H1 (cell line): ENCODE data around the gene PDGFB. TPM values are rescaled to one million over a fixed set of nuclear protein-coding genes. Genes with fewer than 3 reads are reported as not detected.

Experiments
- CTCF ChIA-PET: fragments of 300-600 bp; sonication (Branson Sonifier 250); formaldehyde crosslinking; loops from one replicate; lab custom pipeline; 2021; ENCODE audit not compliant: partially characterized antibody; lab: Charles Lee
- POLR2A ChIA-PET: fragments of 300-600 bp; sonication (Branson Sonifier 250); formaldehyde crosslinking; loops from one replicate; lab custom pipeline; 2021; ENCODE audit warnings: inconsistent platforms; ENCODE audit not compliant: partially characterized antibody; lab: Charles Lee
- DNase-seq, 2 experiments: peaks; one replicate each; pipeline versions ENCODE4 v3.0.0 to v3.0.0-alpha.2; 2010 to 2022; ENCODE audit warnings: low spot score in 2 of 2, low read depth in 1 of 2, mixed read lengths in 1 of 2
- FAIRE-seq: peaks from 2 replicates; lab custom pipeline; 2011; peaks lifted over from hg19 to GRCh38; lab: Jason Lieb, UNC
- H2AFZ ChIP-seq: 2 replicates; pipeline ENCODE4 v1.8.1; 2012; ENCODE audit warnings: low read length, inconsistent platforms
- H2AK5ac ChIP-seq: 2 replicates; pipeline ENCODE4 v1.6.1; 2013; ENCODE audit warnings: low read depth, low read length
- H2BK120ac ChIP-seq: replicated peaks from 2 replicates; pipeline ENCODE3; 2013; ENCODE audit warnings: low read depth, low read length, inconsistent platforms
- H2BK12ac ChIP-seq: 2 replicates; pipeline ENCODE4 v1.6.1; 2013; ENCODE audit warnings: low read depth, low read length
- H2BK15ac ChIP-seq: 2 replicates; pipeline ENCODE4 v1.6.1; 2013; ENCODE audit warnings: low read length
- H2BK20ac ChIP-seq: 2 replicates; pipeline ENCODE4 v1.6.1; 2013; ENCODE audit warnings: low read length
- H2BK5ac ChIP-seq: 2 replicates; pipeline ENCODE4 v1.6.1; 2013; ENCODE audit warnings: low read depth, low read length
- H3K14ac ChIP-seq: 2 replicates; pipeline ENCODE4 v1.6.1; 2013; ENCODE audit warnings: inconsistent platforms; ENCODE audit not compliant: insufficient read length
- H3K18ac ChIP-seq: 2 replicates; pipeline ENCODE4 v1.6.1; 2013; ENCODE audit warnings: low read length; ENCODE audit errors: extremely low read depth
- H3K23ac ChIP-seq: 2 replicates; pipeline ENCODE4 v1.6.1; 2013; ENCODE audit warnings: inconsistent platforms; ENCODE audit not compliant: insufficient read length
- H3K23me2 ChIP-seq: 2 replicates; pipeline ENCODE4 v1.6.1; 2013; ENCODE audit warnings: low read depth, low read length
- H3K27ac ChIP-seq: 2 replicates; pipeline ENCODE4 v1.6.1; 2011; ENCODE audit warnings: low read depth, low read length, inconsistent platforms
- H3K27me3 ChIP-seq, 4 experiments: replicated peaks in 1 of 4; 1 replicate in 1 of 4; 2 replicates in 3 of 4; pipeline versions ENCODE4 v1.6.1 to v1.8.1; 2011 to 2013; ENCODE audit warnings: low read length in 3 of 4, mild to moderate bottlenecking in 3 of 4, inconsistent platforms in 2 of 4, mixed read lengths in 2 of 4, moderate library complexity in 1 of 4; ENCODE audit not compliant: control insufficient read depth in 3 of 4, insufficient read depth in 3 of 4; ENCODE audit errors: extremely low read depth in 1 of 4
- H3K36me3 ChIP-seq, 4 experiments: 2 replicates each; pipeline versions ENCODE4 v1.6.1 to v1.8.1; 2011 to 2013; ENCODE audit warnings: mild to moderate bottlenecking in 4 of 4, low read length in 3 of 4, moderate library complexity in 2 of 4, control low read depth in 1 of 4, inconsistent platforms in 1 of 4; ENCODE audit not compliant: insufficient read depth in 4 of 4, control insufficient read depth in 2 of 4
- H3K4ac ChIP-seq: replicated peaks from 2 replicates; pipeline ENCODE3; 2013; ENCODE audit warnings: low read length, low read depth, mixed read lengths, inconsistent platforms; ENCODE audit not compliant: insufficient read length
- H3K4me1 ChIP-seq, 4 experiments: replicated peaks in 1 of 4; 1 replicate in 1 of 4; 2 replicates in 3 of 4; pipeline versions ENCODE4 v1.6.1 to v1.8.1; 2011 to 2013; ENCODE audit warnings: low read length in 3 of 4, inconsistent platforms in 2 of 4, mixed read lengths in 1 of 4; ENCODE audit not compliant: insufficient read depth in 4 of 4, control insufficient read depth in 3 of 4
- H3K4me2 ChIP-seq, 2 experiments: 2 replicates each; pipeline versions ENCODE4 v1.6.1 to v1.8.1; 2011 to 2013; ENCODE audit warnings: low read depth in 2 of 2, low read length in 2 of 2, control low read depth in 1 of 2, inconsistent platforms in 1 of 2, mild to moderate bottlenecking in 1 of 2; ENCODE audit not compliant: insufficient read depth in 1 of 2
- H3K4me3 ChIP-seq, 4 experiments: fragments of 200-600, 300-600 bp in 1 of 4; sonication (generic), shearing (Covaris generic), sonication (Bioruptor Twin) in 1 of 4; 2 replicates each; pipeline versions ENCODE4 v1.5.1 to v1.8.1; 2011 to 2016; ENCODE audit warnings: low read length in 4 of 4, low read depth in 3 of 4, control low read depth in 2 of 4, inconsistent platforms in 2 of 4, mild to moderate bottlenecking in 2 of 4, mixed read lengths in 1 of 4, moderate library complexity in 1 of 4; ENCODE audit not compliant: insufficient read depth in 2 of 4; ENCODE audit errors: extremely low read depth in 1 of 4
- H3K56ac ChIP-seq: replicated peaks from 2 replicates; pipeline ENCODE3; 2013; ENCODE audit warnings: low read depth, mild to moderate bottlenecking, mixed read lengths, low read length, inconsistent platforms; ENCODE audit not compliant: insufficient read length
- H3K79me1 ChIP-seq: 2 replicates; pipeline ENCODE4 v1.6.1; 2013; ENCODE audit warnings: low read depth, low read length, control low read depth
- H3K79me2 ChIP-seq, 2 experiments: 2 replicates each; pipeline versions ENCODE4 v1.6.1 to v1.8.1; 2012 to 2013; ENCODE audit warnings: low read length in 2 of 2, mild to moderate bottlenecking in 2 of 2, inconsistent platforms in 1 of 2; ENCODE audit not compliant: insufficient read depth in 2 of 2, control insufficient read depth in 1 of 2
- H3K9ac ChIP-seq, 4 experiments: replicated peaks in 1 of 4; 1 replicate in 1 of 4; 2 replicates in 3 of 4; pipeline versions ENCODE4 v1.6.1 to v1.8.1; 2011 to 2013; ENCODE audit warnings: low read depth in 3 of 4, low read length in 3 of 4, control low read depth in 2 of 4, mild to moderate bottlenecking in 2 of 4, moderate library complexity in 2 of 4, inconsistent platforms in 1 of 4; ENCODE audit errors: extremely low read depth in 1 of 4
- H3K9me3 ChIP-seq, 2 experiments: 2 replicates each; pipeline versions ENCODE4 v1.6.1 to v1.8.1; 2012 to 2013; ENCODE audit warnings: mild to moderate bottlenecking in 2 of 2, moderate library complexity in 2 of 2, control low read depth in 1 of 2, inconsistent platforms in 1 of 2, low read depth in 1 of 2, low read length in 1 of 2, mixed read lengths in 1 of 2; ENCODE audit not compliant: insufficient read depth in 2 of 2
- H4K20me1 ChIP-seq, 2 experiments: replicated peaks in 1 of 2; 2 replicates each; pipeline versions ENCODE3 to v1.8.1; 2011 to 2013; ENCODE audit warnings: inconsistent platforms in 2 of 2, low read length in 2 of 2, mild to moderate bottlenecking in 1 of 2; ENCODE audit not compliant: insufficient read depth in 2 of 2, control insufficient read depth in 1 of 2
- H4K5ac ChIP-seq: 2 replicates; pipeline ENCODE4 v1.6.1; 2013; ENCODE audit warnings: low read length, low read depth, mixed read lengths, inconsistent platforms; ENCODE audit not compliant: insufficient read length
- H4K8ac ChIP-seq: 2 replicates; pipeline ENCODE4 v1.8.0; 2013; ENCODE audit warnings: mild to moderate bottlenecking, moderate library complexity, low read length, inconsistent platforms; ENCODE audit not compliant: insufficient read depth; ENCODE audit errors: extremely low read depth
- H4K91ac ChIP-seq: replicated peaks from 2 replicates; pipeline ENCODE3; 2013; ENCODE audit warnings: low read length, mixed read lengths, inconsistent platforms; ENCODE audit not compliant: insufficient read length
- BCL11A ChIP-seq, 2 experiments: IDR thresholded peaks; one replicate each; pipeline ENCODE4 v1.6.1; 2011; ENCODE audit warnings: low read depth in 2 of 2, low read length in 2 of 2, mild to moderate bottlenecking in 2 of 2
- CBX5 ChIP-seq: fragments of 300-800, 300-1000 bp; sonication (generic); IDR thresholded peaks from 2 replicates; pipeline ENCODE4 v1.7.1; 2016; ENCODE audit warnings: antibody characterized with exemption, low read length, low read depth
- E2F6 ChIP-seq: IDR thresholded peaks from 2 replicates; pipeline ENCODE4 v1.6.1; 2012; ENCODE audit warnings: inconsistent platforms
- HDAC6 ChIP-seq: IDR thresholded peaks from one replicate; pipeline ENCODE4 v1.7.1; 2012; ENCODE audit warnings: low read depth, mild to moderate bottlenecking, inconsistent platforms, low read length, moderate library complexity
- KDM1A ChIP-seq: fragments of 200-600, 300-600 bp; sonication (generic); IDR thresholded peaks from 2 replicates; pipeline ENCODE4 v1.7.1; 2016; ENCODE audit warnings: mild to moderate bottlenecking, low read length, borderline replicate concordance
- PHF8 ChIP-seq: fragments of 200-600 bp; sonication (generic); conservative IDR thresholded peaks from 2 replicates; pipeline ENCODE4 v1.7.1; 2012; ENCODE audit warnings: low read depth, mild to moderate bottlenecking, inconsistent platforms, low read length, moderate library complexity
- RXRA ChIP-seq: IDR thresholded peaks from 2 replicates; pipeline ENCODE4 v1.6.1; 2011; ENCODE audit warnings: low read depth, mild to moderate bottlenecking, low read length, moderate library complexity; ENCODE audit not compliant: insufficient read depth
- SIN3A ChIP-seq, 2 experiments: IDR thresholded peaks in 1 of 2; conservative IDR thresholded peaks in 1 of 2; 2 replicates each; pipeline ENCODE4 v1.6.1; 2011 to 2012; ENCODE audit warnings: low read length in 2 of 2, improper control_type of control experiment in 1 of 2, low read depth in 1 of 2, mild to moderate bottlenecking in 1 of 2
- SIRT6 ChIP-seq: IDR thresholded peaks from one replicate; pipeline ENCODE4 v1.7.1; 2012; ENCODE audit warnings: low read length, inconsistent platforms
- SP4 ChIP-seq: IDR thresholded peaks from 2 replicates; pipeline ENCODE4 v1.6.1; 2012; ENCODE audit warnings: low read length, inconsistent platforms
- SUZ12 ChIP-seq: fragments of 200-600 bp; sonication (generic); IDR thresholded peaks from 2 replicates; pipeline ENCODE4 v1.6.1; 2012; ENCODE audit warnings: mild to moderate bottlenecking, inconsistent platforms, low read length, moderate library complexity, mixed read lengths
- TCF12 ChIP-seq: IDR thresholded peaks from 2 replicates; pipeline ENCODE4 v1.6.1; 2011; ENCODE audit warnings: low read depth, mild to moderate bottlenecking, low read length
- YY1 ChIP-seq: IDR thresholded peaks from 2 replicates; pipeline ENCODE4 v1.6.1; 2011; ENCODE audit warnings: low read depth, mild to moderate bottlenecking, low read length
- WGBS, 2 experiments: shearing (Covaris generic) in 1 of 2; methylation state at CpG; one replicate each; pipeline versions ENCODE4 v1.1.6 to v1.1.7; 2013 to 2015; ENCODE audit warnings: low lambda C conversion rate in 2 of 2, mixed read lengths in 2 of 2, inconsistent platforms in 1 of 2, low coverage in 1 of 2, missing lambda C conversion rate in 1 of 2; ENCODE audit not compliant: insufficient replicate concordance in 2 of 2, insufficient coverage in 1 of 2, insufficient read length in 1 of 2; ENCODE audit errors: extremely low coverage in 1 of 2, missing lambda C conversion rate in 1 of 2; 5-methylcytosine and 5-hydroxymethylcytosine counted together
- polyA plus RNA-seq, 7 experiments: library from polyadenylated mRNA; depleted of rRNA in 3 of 7; stranded (reverse) in 5 of 7; unstranded in 2 of 7; fragments of >200 nt in 5 of 7; fragments of 200-250 nt in 2 of 7; gene quantifications; 1 replicate in 5 of 7; 2 replicates in 1 of 7; 4 replicates in 1 of 7; pipeline versions ENCODE4 v1.2.1 to v1.2.3, GENCODE V29; 2011 to 2013; ENCODE audit warnings: missing spikeins in 2 of 7, mixed read lengths in 2 of 7
- total RNA-seq: library from RNA; stranded (reverse); fragmentation: NEBNext Ultra II Directional; extraction: Animal tissue kit (Norgen Biotek cat#: 25700); gene quantifications from 2 replicates; pipeline ENCODE4 v1.2.1, GENCODE V29; 2021

Gene PDGFB
- total and polyA plus RNA-seq, 2 of the 8 experiments (the other 6 are each of a cell fraction or from before 2014, with no cell fraction given), result 3.9 to 8.5 TPM

GRCh38 chr22:39215070-39215396 is 29.7 kb downstream of the PDGFB start:
- ChIA-PET POLR2A (interaction anchor here (0.9 to 6.1 kb wide), 27 partner anchors 8 to 104 kb away, joined by 3 to 79 read pairs (median 7); partner anchors contain the start of gene RPL3), CTCF (interaction anchor here (0.8 to 4.1 kb wide), 29 partner anchors 8 to 345 kb away, joined by 3 to 35 read pairs (median 5); no protein-coding TSS in a partner anchor)
- H3K27me3 ChIP-seq, result no peaks in the 10 kb centered on the region
- no peak overlapping the region for H3K4ac ChIP-seq
- peak overlapping the region; percentile 94; the same call in 1 of the 2 replicates for H2AK5ac ChIP-seq
- H4K5ac ChIP-seq, result no peak overlapping the region
- no peak overlapping the region for H2BK20ac ChIP-seq
- peak overlapping the region; percentile 34 for H3K56ac ChIP-seq
- H4K8ac ChIP-seq, result no peak overlapping the region
- H3K18ac ChIP-seq, result no peak overlapping the region
- peaks cover 15 to 30% (median 20%) of the 10 kb centered on the region in 4 experiments for H3K4me1 ChIP-seq
- H3K27ac ChIP-seq, result peak overlapping the region; percentile 44; the same call in 1 of the 2 replicates
- H3K23ac ChIP-seq, result no peak overlapping the region
- H3K14ac ChIP-seq, result no peak overlapping the region
- H3K4me3 ChIP-seq, result no peak overlapping the region
- no peaks in the 10 kb centered on the region for H3K9me3 ChIP-seq
- peak overlapping the region; percentile 55 to 80; a peak in 3 of 4 replicates for H3K4me2 ChIP-seq
- H3K36me3 ChIP-seq, result no peaks in the 10 kb centered on the region
- H4K20me1 ChIP-seq, result no peaks in the 10 kb centered on the region
- FAIRE-seq (no peak), DNase-seq (peak in 1 of 2 experiments; percentile 50)
- H2AFZ ChIP-seq, result no peak overlapping the region
- no peak overlapping the region for H2BK120ac ChIP-seq
- H4K91ac ChIP-seq, result peak overlapping the region; percentile 82
- no peaks in the 10 kb centered on the region for H3K79me2 ChIP-seq
- 53% methylated on average over 6 of the region's 6 CpGs; no CpG with 5 or more reads in 1 of the 2 experiments for WGBS, 2 experiments
- peak overlapping the region; percentile 99 for H2BK12ac ChIP-seq
- no peaks in the 10 kb centered on the region for H3K79me1 ChIP-seq
- no peaks in the 10 kb centered on the region; the same call in 1 of the 2 replicates for H3K23me2 ChIP-seq
- H2BK15ac ChIP-seq, result no peak overlapping the region
- peak overlapping the region; percentile 99 for H2BK5ac ChIP-seq
- no peak overlapping the region for H3K9ac ChIP-seq
- TF ChIP-seq BCL11A (IDR thresholded peaks at IDR 0.05; ENCODE audit: low read depth in 2 of 2, low read length in 2 of 2) (no peak), RXRA (no peak), CBX5 (no peak), KDM1A (0 out of 2 replicates have a peak, but pooled peaks have one; percentile 52), E2F6 (peak; percentile 15; the same call in 1 of the 2 replicates), YY1 (no peak), SP4 (no peak), TCF12 (peak; percentile 87), SUZ12 (no peak), PHF8 (no peak), SIN3A (conservative IDR thresholded peaks at IDR 0.05 in 1 of 2, IDR thresholded peaks at IDR 0.05 in 1 of 2; ENCODE audit: low read depth in 1 of 2, low read length in 2 of 2) (no peak), HDAC6 (no peak), SIRT6 (no peak)
